Activated CD8-positive, alpha-beta memory T cell treated with anti-CD3 and anti-CD28 coated beads for 4 hours (primary cell): Measurements from ENCODE around the gene CCDC73.
"Not testable (repeated sequence)": the region's sequence is repeated elsewhere in the genome, so short reads cannot be mapped to it uniquely, and the experiment has no call there.

Source experiments
- DNase-seq, 2 donors: peaks; one replicate each; pipeline ENCODE4 v3.0.0-alpha.2; 2020; ENCODE audit warnings: low read depth in 2 of 2

The CCDC73 gene

GRCh38 chr11:32705309-32706033, 89.0 kb downstream of the CCDC73 start:
- no peak for DNase-seq

- no peak for DNase-seq
These were observed 89.7 kb downstream of the CCDC73 start for GRCh38 chr11:32704775-32705174.

- DNase-seq: no peak
These were observed 90.2 kb downstream of the CCDC73 start for GRCh38 chr11:32704261-32704660.

GRCh38 chr11:32701616-32702015, 92.8 kb downstream of the CCDC73 start:
- DNase-seq: no peak

GRCh38 chr11:32698579-32698978, 95.9 kb downstream of the CCDC73 start:
- DNase-seq: no peak

- DNase-seq: no peak
These were observed 123.4 kb downstream of the CCDC73 start for GRCh38 chr11:32671051-32671450.

GRCh38 chr11:32659672-32660071, 134.8 kb downstream of the CCDC73 start:
- no peak for DNase-seq

- DNase-seq: no peak
These were observed 135.6 kb downstream of the CCDC73 start for GRCh38 chr11:32658639-32659406.

GRCh38 chr11:32643526-32643925, 150.9 kb downstream of the CCDC73 start:
- DNase-seq: no peak

- DNase-seq: no peak
These were observed 153.1 kb downstream of the CCDC73 start for GRCh38 chr11:32641361-32641760.

- no peak for DNase-seq
These were observed 158.6 kb downstream of the CCDC73 start for GRCh38 chr11:32635819-32636218.

GRCh38 chr11:32630844-32631243, 163.6 kb downstream of the CCDC73 start:
- no peak for DNase-seq

GRCh38 chr11:32616903-32617302, 177.6 kb downstream of the CCDC73 start:
- DNase-seq: no peak

- DNase-seq: no peak
These were observed 179.0 kb downstream of the CCDC73 start for GRCh38 chr11:32615422-32615821.

- DNase-seq: no peak
These were observed 180.8 kb downstream of the CCDC73 start for GRCh38 chr11:32613500-32614151.

GRCh38 chr11:32610797-32611352, 183.6 kb downstream of the CCDC73 start:
- no peak for DNase-seq

GRCh38 chr11:32608826-32609225, 185.6 kb downstream of the CCDC73 start:
- DNase-seq: not testable (repeated sequence)

GRCh38 chr11:32606220-32606619, 188.2 kb downstream of the CCDC73 start:
- DNase-seq: no peak

- DNase-seq: no peak
These were observed 191.6 kb downstream of the CCDC73 start for GRCh38 chr11:32602657-32603415.

GRCh38 chr11:32597921-32598320, 196.5 kb downstream of the CCDC73 start:
- no peak for DNase-seq

- DNase-seq: not testable (repeated sequence)
These were observed 198.3 kb downstream of the CCDC73 start for GRCh38 chr11:32596114-32596513.

GRCh38 chr11:32594272-32594671, 200.2 kb downstream of the CCDC73 start:
- no peak for DNase-seq
